Calu3 (cell line): Measurements from ENCODE around the gene NFATC1. TPM values are rescaled to one million over a fixed set of nuclear protein-coding genes. Genes with fewer than 3 reads are reported as not detected.

ENCODE experiments used
- BruUV-seq: library from RNA; stranded (reverse); fragments of 400-500 nt; replicated peaks from 2 replicates; lab custom pipeline; 2021; lab: Mats Ljungman, UMichigan
- CTCF ChIA-PET: fragments of 300-600 bp; sonication (Branson Sonifier 250); formaldehyde crosslinking; loops from one replicate; lab custom pipeline; 2022; ENCODE audit warnings: antibody characterized with exemption; lab: Charles Lee
- DNase-seq: peaks from one replicate; pipeline ENCODE4 v3.0.0; 2022
- H3K27ac Mint-ChIP-seq: one replicate; pipeline ENCODE4 v1.8.0; 2022; ENCODE audit warnings: mixed read lengths; ENCODE audit not compliant: unreplicated experiment
- H3K27me3 Mint-ChIP-seq: one replicate; pipeline ENCODE4 v1.8.0; 2022; ENCODE audit warnings: mixed read lengths; ENCODE audit not compliant: unreplicated experiment
- H3K36me3 Mint-ChIP-seq: one replicate; pipeline ENCODE4 v1.8.0; 2022; ENCODE audit warnings: mild to moderate bottlenecking, moderate library complexity, mixed read lengths; ENCODE audit not compliant: insufficient read depth, unreplicated experiment
- H3K4me1 Mint-ChIP-seq: one replicate; pipeline ENCODE4 v1.8.0; 2022; ENCODE audit warnings: mild to moderate bottlenecking, low read depth, mixed read lengths; ENCODE audit not compliant: unreplicated experiment
- H3K4me3 Mint-ChIP-seq: one replicate; pipeline ENCODE4 v1.8.0; 2022; ENCODE audit warnings: mild to moderate bottlenecking, low read depth, moderate library complexity, mixed read lengths; ENCODE audit not compliant: unreplicated experiment
- H3K9me3 Mint-ChIP-seq: one replicate; pipeline ENCODE4 v1.8.0; 2022; ENCODE audit warnings: low read depth, mixed read lengths; ENCODE audit not compliant: unreplicated experiment
- CTCF ChIP-seq: fragments of 200-600 bp; IDR thresholded peaks from one replicate; pipeline ENCODE4 v1.8.0; 2022; ENCODE audit warnings: antibody characterized with exemption; ENCODE audit not compliant: unreplicated experiment
- intact Hi-C: fragments of 100-400 bp; cut with micrococcal nuclease; formaldehyde crosslinking; loops from one replicate; pipeline ENCODE4 v1.10.0; 2022; ENCODE audit not compliant: unreplicated experiment
- total RNA-seq: library from RNA; stranded (reverse); gene quantifications from 2 replicates; pipeline ENCODE4 v1.2.3, GENCODE V29; 2022

NFATC1 gene
- total RNA-seq, 1 experiment from 2014 or later: 5.9 TPM

GRCh38 chr18:79372461-79372860, 23.3 kb upstream of the NFATC1 start:
- intact Hi-C loops: no loop called here
- Mint-ChIP-seq H3K36me3 (no peaks in the 10 kb centered on the region), H3K9me3 (no peaks in the 10 kb centered on the region), H3K4me1 (no peaks in the 10 kb centered on the region), H3K27ac (no peak overlapping the region), H3K4me3 (no peak overlapping the region), H3K27me3 (no peaks in the 10 kb centered on the region)
- CTCF ChIA-PET: no interaction called here
- no peak for DNase-seq
- no peak for TF ChIP-seq CTCF
- BruUV-seq: no TSS peak

- H3K36me3 Mint-ChIP-seq: no peaks in the 10 kb centered on the region
- H3K9me3 Mint-ChIP-seq: no peaks in the 10 kb centered on the region
- H3K4me3 Mint-ChIP-seq: no peak overlapping the region
- CTCF ChIA-PET: interaction anchor here (0.6 kb wide), 1 partner anchor 26 kb away, joined by 3 read pairs; no protein-coding TSS in a partner anchor
- no peak for TF ChIP-seq CTCF
- no TSS peak for BruUV-seq
- H3K27ac Mint-ChIP-seq: no peak overlapping the region
- no peak for DNase-seq
- H3K4me1 Mint-ChIP-seq: no peaks in the 10 kb centered on the region
- intact Hi-C loops: no loop called here
- H3K27me3 Mint-ChIP-seq: no peaks in the 10 kb centered on the region
Observed at GRCh38 chr18:79372991-79373390, 22.7 kb upstream of the NFATC1 start.

GRCh38 chr18:79373736-79374135, 22.0 kb upstream of the NFATC1 start:
- Mint-ChIP-seq H3K36me3 (peaks cover under 1% of the 10 kb centered on the region), H3K4me3 (no peak overlapping the region), H3K9me3 (no peaks in the 10 kb centered on the region), H3K27me3 (no peaks in the 10 kb centered on the region), H3K4me1 (no peaks in the 10 kb centered on the region), H3K27ac (no peak overlapping the region)
- no peak for TF ChIP-seq CTCF
- CTCF ChIA-PET: no interaction called here
- intact Hi-C loops: no loop called here
- BruUV-seq: no TSS peak
- DNase-seq: no peak

GRCh38 chr18:79374408-79375171, 21.1 kb upstream of the NFATC1 start:
- no TSS peak for BruUV-seq
- no peak overlapping the region for H3K4me3 Mint-ChIP-seq
- DNase-seq: no peak

More at GRCh38 chr18:79374408-79375171, 21.1 kb upstream of the NFATC1 start:
- H3K4me1 Mint-ChIP-seq: no peaks in the 10 kb centered on the region
- TF ChIP-seq CTCF: no peak
- H3K27me3 Mint-ChIP-seq: no peaks in the 10 kb centered on the region
- peaks cover 5% of the 10 kb centered on the region for H3K36me3 Mint-ChIP-seq
- no peaks in the 10 kb centered on the region for H3K9me3 Mint-ChIP-seq
- CTCF ChIA-PET: no interaction called here
- H3K27ac Mint-ChIP-seq: no peak overlapping the region
- intact Hi-C loops: no loop called here
